NCI-H1694 (cell line): Measurements from ENCODE around the gene KLRF1.

ENCODE experiments used
- DNase-seq: peaks from one replicate; lab custom pipeline; 2025; lab: John Stamatoyannopoulos, UW

Gene KLRF1

GRCh38 chr12:9827209-9827888, at the start of gene KLRF1:
TSS of gene KLRF1 (plus strand) at chr12:9827481. CDS start at chr12:9827545, 64 bp downstream.
- no peak for DNase-seq

DNA sequence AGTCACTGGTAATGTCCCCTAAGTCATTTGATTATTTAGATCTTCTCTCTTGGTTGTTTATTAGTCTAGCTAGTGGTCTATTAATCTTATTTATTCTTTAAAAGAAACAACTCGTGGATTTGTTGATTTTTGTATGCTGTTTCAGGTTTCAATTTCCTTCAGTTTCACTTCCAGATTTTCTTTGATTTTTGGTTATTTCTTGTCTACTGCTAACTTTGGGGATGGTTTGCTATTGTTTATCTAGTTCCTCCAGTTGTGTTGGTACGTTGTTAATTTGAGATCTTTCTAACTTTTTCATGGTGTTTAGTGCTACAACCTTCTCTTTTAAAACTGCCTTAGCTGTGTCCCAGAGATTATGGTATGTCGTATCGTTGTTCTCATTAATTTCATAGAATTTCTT, 48.1 kb upstream of the KLRF1 start:
- no peak for DNase-seq

- DNase-seq = no peak
These were observed 45.9 kb upstream of the KLRF1 start for GRCh38 chr12:9781360-9781759.

GRCh38 chr12:9782547-9783382, 44.5 kb upstream of the KLRF1 start:
- no peak for DNase-seq

DNA sequence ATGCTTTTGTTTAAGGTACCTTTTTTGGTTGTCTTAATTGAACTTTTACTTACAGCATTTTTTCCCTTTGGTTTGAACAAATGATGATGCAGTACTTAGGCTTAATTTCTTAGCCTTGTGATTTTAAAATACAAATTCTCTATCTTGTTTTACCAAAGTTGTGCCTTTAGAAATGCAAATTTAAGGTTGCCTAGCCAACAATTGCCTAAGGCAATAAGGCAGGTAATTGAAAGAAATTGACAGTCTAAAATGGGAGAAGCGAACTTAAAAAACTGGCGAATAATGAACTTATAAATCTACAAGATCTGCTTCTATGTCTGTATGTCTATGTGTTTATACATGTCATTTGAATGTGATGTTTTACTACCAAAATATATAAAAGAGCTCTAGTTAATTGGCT, 43.0 kb upstream of the KLRF1 start:
- DNase-seq = no peak

DNA sequence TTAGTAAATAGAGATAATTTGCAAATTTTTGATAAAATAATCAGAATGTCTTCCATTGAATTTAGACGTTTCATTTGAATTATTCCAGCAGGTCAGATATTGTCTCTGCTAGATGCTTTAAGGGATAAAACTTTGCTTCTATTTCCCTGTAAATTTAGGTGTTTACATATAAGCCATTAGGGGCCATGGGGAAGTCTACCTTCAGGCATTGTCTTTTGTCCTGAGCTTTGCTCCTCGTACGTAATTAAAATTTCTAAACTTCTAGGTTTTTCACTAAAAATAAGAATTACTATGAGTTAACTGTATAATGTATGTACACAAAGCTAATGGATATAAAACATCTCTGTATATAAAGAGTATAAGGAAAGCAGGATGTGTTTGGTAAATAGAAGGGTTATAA, 42.5 kb upstream of the KLRF1 start:
- DNase-seq = no peak

- DNase-seq = no peak
These were observed 40.3 kb upstream of the KLRF1 start for GRCh38 chr12:9786726-9787717.

DNA sequence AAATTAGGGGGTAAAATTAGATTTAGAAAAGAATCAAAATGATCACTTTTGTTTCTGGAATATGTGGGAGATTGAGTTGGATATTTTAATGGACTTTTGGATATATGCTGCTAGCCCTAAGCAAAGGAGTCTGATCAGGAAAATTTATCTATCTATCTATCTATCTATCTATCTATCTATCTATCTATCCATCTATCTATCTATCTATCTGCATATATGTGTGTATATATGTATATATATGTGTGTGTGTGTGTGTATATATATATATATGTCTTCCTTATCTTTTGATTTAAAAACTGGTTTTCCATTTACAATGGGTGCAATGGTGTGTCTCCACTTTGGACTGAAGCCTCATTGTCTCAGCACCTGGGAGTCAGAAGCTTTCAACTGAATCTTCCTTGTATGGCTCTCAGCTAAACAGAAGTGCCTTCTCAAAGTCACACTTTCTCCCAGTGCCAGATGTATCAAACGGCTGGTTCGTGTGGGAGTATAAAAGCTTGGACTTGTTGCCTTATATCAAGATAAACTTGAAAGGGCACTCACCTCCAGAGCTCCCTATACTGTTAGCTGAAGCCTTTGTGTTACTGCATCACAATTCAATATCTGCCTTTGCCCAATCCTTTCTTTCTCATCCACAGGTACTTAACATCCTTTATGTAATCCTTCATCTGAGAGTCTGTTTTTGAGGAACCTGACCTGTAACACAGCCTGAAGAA, 34.9 kb upstream of the KLRF1 start:
- no peak for DNase-seq

DNA sequence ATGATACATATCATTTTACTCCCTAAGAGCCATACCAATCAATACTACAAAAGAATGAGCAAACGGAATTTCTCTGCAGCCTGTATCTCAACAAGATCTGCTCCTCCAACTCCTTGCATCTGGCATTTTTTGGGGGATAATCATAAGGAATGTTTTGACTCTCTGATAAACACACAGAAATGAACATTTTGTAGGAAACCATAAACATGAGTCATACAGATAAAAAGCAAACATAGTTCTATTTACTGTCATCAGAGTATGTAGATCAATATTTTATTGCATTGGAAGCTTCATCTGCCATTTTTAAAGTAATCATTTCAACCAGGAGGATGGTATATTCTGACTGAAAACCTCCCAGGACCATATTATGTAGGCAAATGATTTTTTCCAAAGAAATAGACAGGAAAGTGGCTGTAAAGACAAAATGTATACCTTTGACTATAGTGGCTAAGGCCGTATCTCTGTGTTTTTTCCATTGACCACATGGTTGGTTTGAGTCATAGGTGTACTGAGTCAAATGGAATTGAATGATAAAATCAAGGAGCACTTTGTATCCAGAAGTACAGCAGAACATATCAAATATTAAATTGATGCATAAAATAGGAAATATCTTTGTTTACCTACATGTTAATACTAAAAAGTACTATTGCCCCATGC, 34.2 kb upstream of the KLRF1 start:
- DNase-seq = no peak

DNA sequence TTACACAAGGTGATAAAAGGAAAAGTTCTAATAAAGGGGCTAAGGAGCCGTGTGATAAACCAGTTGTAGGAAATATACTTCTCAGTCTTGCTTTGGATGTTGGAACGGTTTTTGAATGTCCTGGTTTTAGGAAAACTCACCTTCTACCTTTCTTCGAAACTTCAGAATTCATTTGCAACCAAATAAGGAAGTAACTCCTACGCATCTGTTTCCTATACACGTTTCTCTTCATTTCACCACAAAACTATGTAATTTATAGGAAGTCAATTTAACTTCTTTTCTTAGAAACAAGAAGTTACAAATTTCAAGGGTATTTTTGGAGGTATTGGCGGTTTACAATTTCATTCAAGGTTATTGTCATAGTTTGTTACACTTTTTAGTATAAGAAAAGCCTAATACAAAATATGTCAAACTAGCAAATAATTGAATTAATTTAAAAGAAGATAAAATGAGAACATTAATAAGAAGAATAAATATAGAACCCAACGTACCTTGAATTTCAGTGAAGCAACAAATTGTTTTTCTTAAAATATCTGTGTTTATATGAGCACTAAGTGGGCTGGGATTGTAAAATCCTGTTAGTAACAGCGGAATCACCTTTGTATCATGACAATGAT, 33.4 kb upstream of the KLRF1 start:
- no peak for DNase-seq

DNA sequence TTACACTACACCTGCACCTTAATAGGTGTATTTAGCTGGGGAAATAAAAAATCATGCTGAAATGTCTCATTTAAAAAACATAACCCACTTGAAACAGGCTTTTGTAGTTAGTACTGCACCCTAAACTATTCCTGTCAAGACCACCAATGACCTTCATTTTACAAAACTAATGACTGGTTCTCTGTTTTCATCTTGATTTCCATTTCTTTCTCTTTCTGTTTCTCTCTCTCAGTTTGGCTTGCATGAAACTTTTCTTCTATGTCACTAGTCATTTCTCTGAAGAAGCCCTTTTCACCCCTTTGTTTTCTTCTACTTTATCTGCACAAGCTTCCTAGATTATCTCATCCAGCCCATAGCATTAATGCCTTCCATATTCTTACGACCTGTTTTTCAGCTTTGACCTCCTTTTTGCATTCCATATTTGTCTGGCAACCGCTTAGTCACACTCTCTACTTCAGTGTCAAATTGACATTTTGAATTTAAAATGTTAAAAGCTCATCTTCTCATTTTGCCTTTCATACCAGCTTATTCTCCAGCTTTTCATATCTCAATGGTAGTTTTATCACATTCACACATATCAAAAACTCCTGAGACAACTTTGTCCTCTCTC, 32.7 kb upstream of the KLRF1 start:
- no peak for DNase-seq

DNA sequence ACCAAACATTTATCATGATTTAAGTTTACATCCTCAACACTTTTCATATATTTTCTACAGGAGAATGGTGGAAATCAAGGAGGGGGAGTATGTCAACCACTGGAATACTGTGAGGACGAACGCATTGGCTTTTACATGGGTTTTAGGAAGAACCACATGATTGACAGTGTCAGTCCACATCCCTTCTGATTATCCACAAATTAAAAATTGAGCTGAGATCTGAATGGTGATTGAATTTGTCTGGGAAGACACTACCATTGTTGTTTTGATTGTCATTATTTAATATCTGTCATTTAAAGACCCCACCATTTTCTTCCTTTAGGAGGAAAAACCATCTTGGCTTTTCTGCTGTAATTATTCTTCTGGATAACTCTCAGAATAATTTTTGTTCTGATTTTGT, 31.3 kb upstream of the KLRF1 start:
- no peak for DNase-seq

DNA sequence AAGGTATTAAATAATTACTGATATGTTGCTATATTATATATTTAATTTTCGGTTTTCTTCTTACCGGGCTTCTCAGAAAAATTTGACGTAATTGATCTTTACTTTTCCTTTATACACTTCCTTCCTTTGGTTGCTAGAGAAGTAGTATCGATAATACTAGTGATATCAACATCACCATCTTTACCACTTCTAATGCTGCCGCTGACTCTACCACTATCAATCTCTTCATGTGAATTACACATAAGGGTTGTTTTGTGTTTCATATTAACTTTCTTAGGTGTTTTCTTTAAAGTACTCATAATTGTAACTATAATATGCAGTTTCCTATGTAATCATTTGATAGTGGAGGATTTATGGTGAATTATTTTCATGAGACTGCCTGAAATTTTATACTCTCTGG, 30.9 kb upstream of the KLRF1 start:
- DNase-seq = no peak

GRCh38 chr12:9796971-9797370, 30.3 kb upstream of the KLRF1 start:
- DNase-seq = no peak

GRCh38 chr12:9797722-9798619, 29.3 kb upstream of the KLRF1 start:
- no peak for DNase-seq

DNA sequence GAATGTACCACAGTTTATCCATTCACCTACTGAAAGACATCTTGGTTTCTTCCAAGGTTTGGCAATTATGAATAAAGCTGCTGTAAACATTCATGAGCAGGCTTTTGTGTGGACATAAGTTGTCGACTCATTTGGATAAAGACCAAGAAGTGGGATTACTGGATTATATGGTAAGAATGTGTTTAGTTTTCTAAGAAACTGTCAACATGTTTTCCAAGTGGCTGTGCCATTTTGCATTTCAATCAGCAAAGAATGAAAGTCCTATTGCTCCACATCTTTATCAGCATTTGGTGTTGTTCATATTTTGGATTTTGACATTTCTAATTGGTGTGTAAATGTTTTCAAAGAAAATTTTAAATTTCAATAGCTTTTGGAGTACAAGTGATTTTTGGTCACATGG, 27.3 kb upstream of the KLRF1 start:
- no peak for DNase-seq

GRCh38 chr12:9805883-9806282, 21.4 kb upstream of the KLRF1 start:
- no peak for DNase-seq

GRCh38 chr12:9806714-9807113, 20.6 kb upstream of the KLRF1 start:
- no peak for DNase-seq

GRCh38 chr12:9808504-9808903, 18.8 kb upstream of the KLRF1 start:
- DNase-seq = no peak
